HG02571 (cell line): ENCODE data around the gene PITHD1.
"Not testable (repeated sequence)": the region's sequence is repeated elsewhere in the genome, so short reads cannot be mapped to it uniquely, and the experiment has no call there.

Source experiments
- ATAC-seq: cut with Tn5 transposase; IDR thresholded peaks from one replicate; pipeline ENCODE4 v1.9.1; 2021; ENCODE audit warnings: mild to moderate bottlenecking, moderate library complexity; ENCODE audit not compliant: unreplicated experiment

PITHD1 gene

GRCh38 chr1:23777979-23778814 lies at the start of gene PITHD1:
Gene PITHD1, plus strand, starts transcription at chr1:23778418. Its CDS starts 98 bp downstream, at chr1:23778516.
- peak; percentile 62 for ATAC-seq

- ATAC-seq: no peak
Observed at GRCh38 chr1:23732363-23733224, 45.6 kb upstream of the PITHD1 start.

- ATAC-seq: not testable (repeated sequence)
Observed at GRCh38 chr1:23733281-23733680, 44.9 kb upstream of the PITHD1 start.

- no peak for ATAC-seq
Observed at GRCh38 chr1:23736437-23737134, 41.6 kb upstream of the PITHD1 start.

- no peak for ATAC-seq
Observed at GRCh38 chr1:23741609-23742008, 36.6 kb upstream of the PITHD1 start.

- ATAC-seq: peak; percentile 25
Observed at GRCh38 chr1:23742670-23743286, 35.4 kb upstream of the PITHD1 start.

- ATAC-seq: peak; percentile 67
Observed at GRCh38 chr1:23743287-23744152, 34.7 kb upstream of the PITHD1 start, which contains the start of gene ELOA. Gene ELOA, plus strand, starts transcription at chr1:23743471. Its CDS starts 33 bp downstream, at chr1:23743504.

GRCh38 chr1:23745515-23745914 lies 32.7 kb upstream of the PITHD1 start:
- ATAC-seq: no peak

GRCh38 chr1:23748016-23748415 lies 30.2 kb upstream of the PITHD1 start:
- no peak for ATAC-seq

- ATAC-seq: no peak
Observed at GRCh38 chr1:23751050-23751814, 27.0 kb upstream of the PITHD1 start.

GRCh38 chr1:23751815-23752200 lies 26.4 kb upstream of the PITHD1 start:
- no peak for ATAC-seq

GRCh38 chr1:23752909-23753308 lies 25.3 kb upstream of the PITHD1 start:
- ATAC-seq: no peak

- ATAC-seq: no peak
Observed at GRCh38 chr1:23756676-23757075, 21.5 kb upstream of the PITHD1 start.

- no peak for ATAC-seq
Observed at GRCh38 chr1:23757812-23758211, 20.4 kb upstream of the PITHD1 start.

GRCh38 chr1:23759277-23759676 lies 18.9 kb upstream of the PITHD1 start:
- no peak for ATAC-seq

- ATAC-seq: no peak
Observed at GRCh38 chr1:23763041-23763577, 15.1 kb upstream of the PITHD1 start.

GRCh38 chr1:23768733-23769132 lies 9.5 kb upstream of the PITHD1 start:
- no peak for ATAC-seq

- ATAC-seq: no peak
Observed at GRCh38 chr1:23772049-23772853, 6.0 kb upstream of the PITHD1 start.
